GM18873 (cell line): Measurements from ENCODE around the gene ATP6V0E1.
"Not testable (repeated sequence)": the region's sequence is repeated elsewhere in the genome, so short reads cannot be mapped to it uniquely, and the experiment has no call there.

ENCODE experiments used
- ATAC-seq: cut with Tn5 transposase; IDR thresholded peaks from one replicate; pipeline ENCODE4 v1.9.1; 2021; ENCODE audit warnings: mild to moderate bottlenecking, moderate library complexity, moderate number of reproducible peaks; ENCODE audit not compliant: unreplicated experiment, low FRiP score

ATP6V0E1 gene

DNA sequence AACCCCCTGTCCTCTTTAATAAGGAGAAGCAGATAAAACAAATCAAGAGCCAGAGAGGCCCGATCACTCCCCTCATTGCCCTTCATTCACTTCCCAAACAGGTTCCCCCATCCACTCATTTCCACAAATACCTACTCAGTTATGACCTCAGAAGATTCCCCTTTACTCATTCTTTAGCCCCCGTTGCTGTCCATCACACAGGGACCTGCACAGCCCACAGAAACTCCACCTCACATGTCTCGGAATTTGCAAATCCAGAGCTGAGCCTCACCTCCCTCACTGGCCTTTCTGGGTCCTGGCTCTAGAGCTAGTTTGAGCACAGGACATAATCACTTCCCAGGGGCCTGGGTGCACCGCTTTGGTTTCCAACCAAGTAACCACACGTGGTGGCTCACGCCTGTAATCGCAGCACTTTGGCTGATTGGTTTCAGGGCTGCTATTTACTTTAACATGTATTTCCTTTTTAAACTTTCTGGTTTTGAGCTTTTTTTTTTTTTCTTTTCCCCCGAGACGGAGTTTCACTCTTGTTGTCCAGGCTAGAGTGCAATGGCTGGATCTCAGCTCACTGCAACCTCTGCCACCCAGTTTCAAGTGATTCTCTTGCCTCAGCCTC lies 17.8 kb downstream of the ATP6V0E1 start:
- peak; percentile 46 for ATAC-seq

DNA sequence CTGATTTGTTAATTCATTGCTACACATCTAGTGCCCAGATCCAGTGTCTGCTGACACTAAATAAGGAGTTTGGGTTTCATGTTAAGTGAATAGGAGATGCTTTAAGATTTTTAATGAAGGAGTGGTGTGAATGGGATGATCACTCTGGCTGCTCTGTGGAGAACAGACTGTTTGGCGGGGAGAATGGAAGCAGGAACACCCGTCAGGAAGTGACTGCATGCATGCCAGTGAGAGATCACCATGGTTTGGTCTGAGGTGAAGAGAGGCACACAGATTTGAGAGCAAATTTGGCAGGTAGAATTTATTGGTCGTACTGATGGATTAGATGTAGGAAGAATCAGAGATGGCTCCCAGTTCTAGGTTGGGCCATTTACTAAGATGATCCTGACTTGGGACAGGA lies 19.8 kb downstream of the ATP6V0E1 start:
- no peak for ATAC-seq

DNA sequence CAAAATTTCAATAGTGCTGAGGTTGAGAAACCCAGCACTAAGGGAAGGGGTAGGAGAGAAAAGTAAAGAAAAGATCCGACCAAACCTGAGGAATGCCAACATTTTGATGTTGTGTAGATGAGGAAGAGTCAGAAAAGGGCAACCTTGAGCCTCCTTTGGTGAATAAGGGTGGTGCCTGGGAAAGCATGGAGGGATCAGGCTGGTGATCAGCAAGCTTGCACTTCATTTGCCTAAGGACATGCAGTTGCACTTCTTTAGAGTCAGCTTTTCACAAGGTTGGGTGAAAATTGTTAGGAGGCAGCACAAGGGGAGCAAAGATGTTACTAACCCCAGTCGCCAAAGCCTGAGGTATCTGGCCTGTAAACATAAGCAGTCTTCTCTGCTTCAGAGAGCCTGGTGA lies 20.4 kb downstream of the ATP6V0E1 start:
- no peak for ATAC-seq

DNA sequence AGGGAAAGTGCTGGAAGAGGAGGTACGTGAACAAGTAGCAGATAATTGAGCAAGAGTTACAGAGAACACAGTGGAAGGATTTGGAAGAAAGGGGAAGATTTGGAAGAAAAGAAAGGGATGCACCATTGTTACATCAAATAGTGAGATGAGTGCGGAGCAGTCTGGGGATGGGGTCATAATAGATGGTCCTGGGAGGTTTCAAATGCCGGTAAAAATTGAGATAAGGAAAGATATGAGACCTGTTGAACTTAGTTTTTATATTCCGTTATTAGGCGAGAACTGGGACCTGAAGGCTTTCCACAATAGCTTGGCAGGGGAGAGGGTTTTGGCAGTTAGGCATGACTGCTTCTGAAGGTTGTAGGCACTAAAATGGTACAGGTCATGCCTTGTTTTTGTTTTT lies 20.9 kb downstream of the ATP6V0E1 start:
- no peak for ATAC-seq

DNA sequence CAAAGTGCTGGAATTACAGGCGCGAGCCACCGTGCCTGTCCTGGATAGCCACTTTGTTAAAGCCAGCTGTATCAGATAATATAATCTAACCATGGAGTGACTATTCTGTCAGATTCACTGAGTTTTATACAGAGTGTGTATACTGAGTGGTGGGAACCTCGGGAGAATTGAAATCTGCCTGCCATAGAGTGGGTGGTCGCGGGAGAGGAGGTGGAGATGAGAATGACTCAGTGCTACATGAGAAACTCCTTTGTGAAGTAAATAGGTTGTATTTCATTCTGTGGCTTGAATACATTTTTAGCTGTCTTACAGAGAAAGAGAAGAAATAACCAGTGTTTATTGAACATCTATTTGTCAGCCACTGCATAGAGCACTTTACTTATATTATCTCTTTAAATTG lies 26.4 kb downstream of the ATP6V0E1 start:
- no peak for ATAC-seq

- no peak for ATAC-seq
These were observed 27.2 kb downstream of the ATP6V0E1 start for GRCh38 chr5:173010547-173011464.

GRCh38 chr5:173011566-173011965 lies 28.0 kb downstream of the ATP6V0E1 start:
- ATAC-seq: no peak

DNA sequence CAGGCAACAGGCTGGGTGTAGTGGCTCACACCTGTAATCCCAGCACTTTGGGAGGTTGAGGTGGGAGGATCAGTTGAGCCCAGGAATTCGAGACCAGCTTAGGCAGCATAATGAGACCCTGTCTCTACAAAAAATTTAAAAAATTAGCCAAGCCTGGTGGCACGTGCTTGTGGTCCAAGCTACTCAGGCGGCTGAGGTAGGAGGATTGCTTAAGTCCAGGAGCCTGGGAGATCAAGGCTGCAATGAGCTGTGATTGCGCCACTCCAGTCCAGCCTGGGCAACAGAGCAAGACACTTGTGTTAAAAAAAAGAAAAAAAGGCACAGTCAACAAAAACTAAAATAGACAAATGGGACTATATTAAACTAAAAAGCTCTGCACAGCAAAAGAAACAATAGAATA lies 29.3 kb downstream of the ATP6V0E1 start:
- no peak for ATAC-seq

DNA sequence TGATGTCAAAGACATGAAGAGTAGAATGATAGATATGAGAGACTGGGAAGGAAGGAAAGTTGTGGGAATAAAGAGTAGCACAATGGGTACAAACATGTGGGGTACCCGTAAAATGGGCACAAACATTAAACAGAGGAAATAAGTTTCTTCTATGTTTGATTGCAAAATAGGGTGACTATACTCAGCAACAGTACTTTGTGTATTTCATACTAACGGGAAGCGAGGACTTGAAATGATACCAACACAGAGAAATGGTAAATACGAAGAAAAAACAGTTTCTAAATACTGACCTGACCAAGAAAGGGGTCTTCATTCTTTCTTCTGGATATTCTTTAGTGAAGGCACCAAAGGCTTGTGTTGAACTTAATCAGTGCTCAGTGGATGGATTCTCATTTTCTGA lies 31.1 kb downstream of the ATP6V0E1 start:
- ATAC-seq: no peak

DNA sequence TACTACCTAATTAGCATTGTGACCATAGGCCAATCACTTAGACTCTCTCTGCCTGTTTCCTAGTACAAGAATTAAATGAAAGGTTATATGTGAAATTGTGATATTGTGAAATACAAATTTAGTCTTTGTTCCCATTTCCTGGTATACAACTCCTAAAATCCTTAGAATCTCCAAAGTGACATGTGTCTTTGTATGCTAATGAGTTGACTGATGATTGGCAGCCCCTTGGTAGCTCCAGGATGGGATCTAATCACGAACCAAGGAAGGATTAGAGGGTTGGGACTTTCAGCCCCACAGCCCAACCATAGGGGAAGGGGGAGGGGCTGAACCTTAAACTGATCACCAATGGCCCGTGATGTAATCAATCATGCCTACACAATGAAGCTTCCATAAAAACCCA lies 31.6 kb downstream of the ATP6V0E1 start:
- no peak for ATAC-seq

DNA sequence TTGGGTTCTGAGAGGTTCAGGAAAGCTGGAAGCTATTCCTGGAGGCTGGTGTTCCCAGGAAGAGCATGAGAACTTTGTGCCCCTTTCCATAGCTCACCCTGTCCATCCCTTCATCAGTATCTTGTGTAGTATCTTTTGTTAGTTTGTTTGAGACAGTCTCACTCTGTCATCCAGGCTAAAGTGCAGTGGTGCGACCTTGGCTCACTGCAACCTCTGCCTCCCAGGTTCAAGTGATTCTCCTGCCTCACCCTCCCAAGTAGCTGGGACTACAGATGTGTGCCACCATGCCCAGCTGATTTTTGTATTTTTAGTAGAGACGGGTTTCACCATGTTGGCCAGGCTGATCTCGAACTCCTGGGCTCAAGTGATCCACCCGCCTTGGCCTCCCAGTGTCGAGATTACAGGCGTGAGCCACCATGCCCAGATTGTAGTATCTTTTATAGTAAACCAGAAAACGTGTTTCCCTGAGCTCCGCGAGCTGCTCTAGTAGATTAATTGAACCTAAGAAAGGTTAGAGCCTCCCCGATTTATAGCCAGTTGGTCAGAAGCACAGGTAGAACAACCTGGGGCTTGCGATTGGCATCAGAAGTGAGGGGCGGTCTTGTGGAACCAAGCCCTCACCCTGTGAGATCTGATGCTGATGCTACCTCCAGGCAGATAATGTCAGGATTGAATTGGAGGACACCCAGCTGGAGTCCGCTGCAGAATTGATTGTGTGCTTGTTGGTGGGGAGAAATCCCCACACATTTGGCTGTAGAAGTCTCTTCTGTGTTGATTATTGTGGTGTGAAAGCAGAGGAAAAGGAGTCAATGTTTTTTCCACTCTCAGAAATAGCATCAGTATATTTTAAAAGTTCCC lies 32.3 kb downstream of the ATP6V0E1 start:
- no peak for ATAC-seq

- ATAC-seq: no peak
These were observed 33.1 kb downstream of the ATP6V0E1 start for GRCh38 chr5:173016598-173017046.

DNA sequence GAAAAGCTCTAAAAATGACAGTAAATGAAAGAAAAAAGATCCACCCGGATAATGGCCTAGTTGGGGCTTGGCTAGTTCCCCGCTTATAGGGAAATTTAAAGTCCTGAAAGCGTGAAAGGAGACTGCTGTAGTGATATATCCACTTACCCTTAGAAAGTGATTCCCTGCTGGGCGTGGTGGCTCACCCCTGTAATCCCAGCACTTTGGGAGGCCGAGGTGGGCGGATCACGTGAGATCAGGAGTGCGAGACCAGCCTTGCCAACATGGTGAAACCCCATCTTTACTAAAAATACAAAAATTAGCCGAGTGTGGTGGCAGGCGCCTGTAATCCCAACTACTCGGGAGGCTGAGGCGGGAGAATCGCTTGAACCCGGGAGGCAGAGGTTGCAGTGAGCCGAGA lies 33.5 kb downstream of the ATP6V0E1 start:
- not testable (repeated sequence) for ATAC-seq

DNA sequence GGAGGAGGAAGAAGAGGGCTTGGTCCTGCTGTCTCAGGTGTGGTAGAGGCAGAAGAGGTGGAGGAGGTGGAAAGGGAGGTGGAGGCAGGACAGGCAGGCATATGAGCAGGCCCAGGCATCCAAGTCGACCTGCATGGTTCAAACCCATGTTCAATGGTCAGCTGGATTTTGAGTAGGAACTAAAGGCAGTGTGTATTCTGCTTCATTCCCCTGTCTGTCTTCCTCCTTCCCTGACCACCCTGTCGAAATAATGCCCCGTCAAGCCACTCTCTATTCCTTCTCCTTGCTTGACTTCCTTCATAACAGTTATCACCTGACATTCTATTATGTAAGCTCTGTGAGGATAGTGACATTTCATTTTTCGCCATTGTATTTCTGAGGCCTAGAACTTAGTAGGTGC lies 34.8 kb downstream of the ATP6V0E1 start:
- no peak for ATAC-seq

- no peak for ATAC-seq
These were observed 36.6 kb downstream of the ATP6V0E1 start for GRCh38 chr5:173020154-173020581.

DNA sequence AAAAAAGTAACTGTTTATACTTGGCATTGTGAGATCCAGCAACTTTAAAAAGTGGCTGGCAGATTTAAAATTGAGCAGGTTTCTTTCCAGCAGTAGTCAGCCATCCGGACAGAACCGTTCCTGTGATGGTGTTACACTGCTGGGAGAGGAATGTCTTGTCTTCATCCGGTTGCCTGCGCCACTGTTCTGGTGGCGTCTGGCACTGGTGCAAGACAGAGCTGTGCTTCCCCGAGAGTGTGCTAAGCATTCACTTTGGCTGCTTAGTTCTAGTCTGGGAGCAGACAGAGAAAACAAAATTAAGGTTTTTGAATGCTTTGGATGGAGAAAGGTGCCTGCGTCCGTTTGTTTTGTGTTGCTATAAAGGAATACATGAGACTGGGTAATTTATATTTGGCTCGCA lies 37.1 kb downstream of the ATP6V0E1 start:
- no peak for ATAC-seq

- no peak for ATAC-seq
These were observed 42.1 kb downstream of the ATP6V0E1 start for GRCh38 chr5:173025651-173026050.

DNA sequence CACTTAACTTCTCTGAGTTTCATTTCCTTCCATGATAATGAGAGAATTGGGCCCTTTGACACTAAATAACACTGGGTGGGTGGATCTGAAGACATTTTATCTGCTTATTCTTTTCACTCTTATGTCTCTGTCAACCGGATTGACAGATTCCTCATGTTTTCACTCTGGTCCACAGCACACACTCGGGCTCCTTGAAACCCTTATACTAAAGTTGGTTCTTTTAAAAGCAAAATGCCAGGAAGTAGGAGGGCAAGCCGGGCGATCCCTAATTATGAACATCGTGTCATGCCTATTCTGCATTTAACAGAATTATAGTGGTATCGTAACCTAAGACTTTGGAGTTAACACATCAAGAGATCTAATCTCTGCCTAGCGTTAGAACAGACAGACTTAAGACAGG lies 44.3 kb downstream of the ATP6V0E1 start:
- no peak for ATAC-seq

GRCh38 chr5:173028811-173029327 lies 45.3 kb downstream of the ATP6V0E1 start:
- ATAC-seq: no peak

GRCh38 chr5:173029499-173029921 lies 45.9 kb downstream of the ATP6V0E1 start:
- ATAC-seq: no peak

- not testable (repeated sequence) for ATAC-seq
These were observed 48.5 kb downstream of the ATP6V0E1 start for GRCh38 chr5:173032096-173032495.
